Measurements from ENCODE around the gene GANC. TPM values are rescaled to one million over a fixed set of nuclear protein-coding genes. Genes with fewer than 3 reads are reported as not detected.

The GANC gene
- total RNA-seq, 2 experiments from 2014 or later = 27.9 to 31.7 TPM

GRCh38 chr15:42394106-42394505, 121.1 kb downstream of the GANC start:
- no peak for DNase-seq (ENCODE audit: low spot score)
- no peak overlapping the region for H3K4me2 ChIP-seq (ENCODE audit: low read length)
- BruUV-seq (replicated peaks) = no TSS peak
- intact Hi-C loops (cut with micrococcal nuclease; ENCODE audit: unreplicated experiment) = no loop called here
- ChIA-PET POLR2A (no interaction called here), CTCF (ENCODE audit: unreplicated experiment) (no interaction called here)
- TF ChIP-seq CTCF (conservative IDR thresholded peaks at IDR 0.05; ENCODE audit: low read length) (no peak), EZH2phosphoT487 (IDR thresholded peaks at IDR 0.05; ENCODE audit: borderline replicate concordance, low read depth, low read length) (no peak)
- no peak overlapping the region for H2AFZ ChIP-seq (ENCODE audit: low read length)
- no peaks in the 10 kb centered on the region for H3K4me1 ChIP-seq (ENCODE audit: insufficient read depth, low read length, poor library complexity, severe bottlenecking)
- no peaks in the 10 kb centered on the region for H4K20me1 ChIP-seq (ENCODE audit: insufficient read depth, low read length)
- H3K36me3 ChIP-seq (ENCODE audit: insufficient read depth, low read length) = no peaks in the 10 kb centered on the region
- no peak overlapping the region for H3K4me3 ChIP-seq (ENCODE audit: low read depth, low read length, poor library complexity, severe bottlenecking)
- H3K9me3 ChIP-seq (ENCODE audit: low read length) = no peaks in the 10 kb centered on the region
- no peaks in the 10 kb centered on the region for H3K9me2 ChIP-seq (ENCODE audit: insufficient read depth, low read length)
- H3K27ac ChIP-seq (ENCODE audit: low read depth, low read length, poor library complexity, severe bottlenecking) = no peak overlapping the region
- no peaks in the 10 kb centered on the region for H3K79me2 ChIP-seq (ENCODE audit: insufficient read depth, low read depth, low read length)

- intact Hi-C loops (cut with micrococcal nuclease; ENCODE audit: unreplicated experiment) = no loop called here
- no peak for DNase-seq (ENCODE audit: low spot score)
- no peaks in the 10 kb centered on the region for H3K79me2 ChIP-seq (ENCODE audit: insufficient read depth, low read depth, low read length)
- TF ChIP-seq CTCF (conservative IDR thresholded peaks at IDR 0.05; ENCODE audit: low read length) = no peak
- no peak for TF ChIP-seq EZH2phosphoT487 (IDR thresholded peaks at IDR 0.05; ENCODE audit: borderline replicate concordance, low read depth, low read length)
- H3K27ac ChIP-seq (ENCODE audit: low read depth, low read length, poor library complexity, severe bottlenecking) = no peak overlapping the region
- no peaks in the 10 kb centered on the region for H3K36me3 ChIP-seq (ENCODE audit: insufficient read depth, low read length)
- no TSS peak for BruUV-seq (replicated peaks)
- ChIA-PET CTCF (ENCODE audit: unreplicated experiment) (no interaction called here), POLR2A (interaction anchor here (0.7 kb wide), 1 partner anchor 265 kb away, joined by 7 read pairs; no protein-coding TSS in a partner anchor)
- H3K4me1 ChIP-seq (ENCODE audit: insufficient read depth, low read length, poor library complexity, severe bottlenecking) = no peaks in the 10 kb centered on the region
- no peak overlapping the region for H3K4me2 ChIP-seq (ENCODE audit: low read length)
- no peaks in the 10 kb centered on the region for H3K9me3 ChIP-seq (ENCODE audit: low read length)
- no peak overlapping the region for H3K4me3 ChIP-seq (ENCODE audit: low read depth, low read length, poor library complexity, severe bottlenecking)
- H2AFZ ChIP-seq (ENCODE audit: low read length) = no peak overlapping the region
- H4K20me1 ChIP-seq (ENCODE audit: insufficient read depth, low read length) = no peaks in the 10 kb centered on the region
- H3K9me2 ChIP-seq (ENCODE audit: insufficient read depth, low read length) = no peaks in the 10 kb centered on the region
Observed at GRCh38 chr15:42395838-42396237, 122.8 kb downstream of the GANC start.

GRCh38 chr15:42401544-42402454, 128.8 kb downstream of the GANC start:
- H3K9me2 ChIP-seq (ENCODE audit: insufficient read depth, low read length) = no peaks in the 10 kb centered on the region
- TF ChIP-seq EZH2phosphoT487 (IDR thresholded peaks at IDR 0.05; ENCODE audit: borderline replicate concordance, low read depth, low read length) = no peak
- TF ChIP-seq CTCF (conservative IDR thresholded peaks at IDR 0.05; ENCODE audit: low read length) = no peak
- H3K4me2 ChIP-seq (ENCODE audit: low read length) = no peak overlapping the region
- H3K27ac ChIP-seq (ENCODE audit: low read depth, low read length, poor library complexity, severe bottlenecking) = no peak overlapping the region
- peaks cover 6% of the 10 kb centered on the region for H3K4me1 ChIP-seq (ENCODE audit: insufficient read depth, low read length, poor library complexity, severe bottlenecking)
- no peaks in the 10 kb centered on the region for H3K79me2 ChIP-seq (ENCODE audit: insufficient read depth, low read depth, low read length)
- H4K20me1 ChIP-seq (ENCODE audit: insufficient read depth, low read length) = no peaks in the 10 kb centered on the region
- intact Hi-C loops (cut with micrococcal nuclease; ENCODE audit: unreplicated experiment) = no loop called here
- no peak overlapping the region for H3K4me3 ChIP-seq (ENCODE audit: low read depth, low read length, poor library complexity, severe bottlenecking)
- no peak for DNase-seq (ENCODE audit: low spot score)
- POLR2A ChIA-PET = no interaction called here
- no peaks in the 10 kb centered on the region for H3K9me3 ChIP-seq (ENCODE audit: low read length)
- H3K36me3 ChIP-seq (ENCODE audit: insufficient read depth, low read length) = no peaks in the 10 kb centered on the region
- BruUV-seq (replicated peaks) = no TSS peak
- peak overlapping the region; percentile 26; the same call in 1 of the 2 replicates for H2AFZ ChIP-seq (ENCODE audit: low read length)
- CTCF ChIA-PET (ENCODE audit: unreplicated experiment) = no interaction called here
